Activated B cell treated with CpG ODN at 0.5 μM for 24 hours (primary cell): ENCODE measurements around the gene BAIAP3. TPM values are rescaled to one million over a fixed set of nuclear protein-coding genes. Genes with fewer than 3 reads are reported as not detected.
"Not testable (repeated sequence)": the region's sequence is repeated elsewhere in the genome, so short reads cannot be mapped to it uniquely, and the experiment has no call there.

ENCODE experiments used
- ATAC-seq: fragments of 200-7000 bp; cut with Tn5 transposase; one replicate; pipeline ENCODE4 v1.10.0; 2021; ENCODE audit warnings: low read depth, mild to moderate bottlenecking, moderate library complexity
- CTCF ChIA-PET: fragments of 350-600 bp; sonication (Branson Sonifier 250); formaldehyde crosslinking; loops from one replicate; lab custom pipeline; 2021; ENCODE audit warnings: antibody characterized with exemption; lab: Charles Lee
- POLR2A ChIA-PET: fragments of 350-600 bp; sonication (Branson Sonifier 250); formaldehyde crosslinking; loops from one replicate; lab custom pipeline; 2021; ENCODE audit warnings: antibody characterized with exemption; lab: Charles Lee
- DNase-seq: peaks from one replicate; pipeline ENCODE4 v3.0.0; 2022
- H3K27ac Mint-ChIP-seq: one replicate; pipeline ENCODE4 v1.8.0; 2020; ENCODE audit warnings: mixed read lengths
- H3K27me3 Mint-ChIP-seq: one replicate; pipeline ENCODE4 v1.8.0; 2021; ENCODE audit warnings: mixed read lengths
- H3K36me3 Mint-ChIP-seq: one replicate; pipeline ENCODE4 v1.8.0; 2021; ENCODE audit warnings: low read depth, mixed read lengths
- H3K4me1 Mint-ChIP-seq: one replicate; pipeline ENCODE4 v1.8.0; 2021; ENCODE audit warnings: mixed read lengths
- H3K4me3 Mint-ChIP-seq: one replicate; pipeline ENCODE4 v1.8.0; 2020; ENCODE audit warnings: mild to moderate bottlenecking, mixed read lengths
- H3K9me3 Mint-ChIP-seq: one replicate; pipeline ENCODE4 v1.8.0; 2020; ENCODE audit warnings: mixed read lengths
- intact Hi-C: fragments of 100-400 bp; cut with micrococcal nuclease; formaldehyde crosslinking; loops from one replicate; pipeline ENCODE4 v1.15.1; 2024
- total RNA-seq: library from RNA; stranded (reverse); gene quantifications from 2 replicates; pipeline ENCODE4 v1.2.3, GENCODE V29; 2022
- TF ChIP-seq, protein P1 (sequence below): fragments of 200-600 bp; IDR thresholded peaks from one replicate; pipeline ENCODE4 v1.8.0; 2022; ENCODE audit warnings: antibody characterized with exemption, mild to moderate bottlenecking

BAIAP3 gene
- total RNA-seq, 1 donor from 2014 or later = 8.5 TPM

DNA sequence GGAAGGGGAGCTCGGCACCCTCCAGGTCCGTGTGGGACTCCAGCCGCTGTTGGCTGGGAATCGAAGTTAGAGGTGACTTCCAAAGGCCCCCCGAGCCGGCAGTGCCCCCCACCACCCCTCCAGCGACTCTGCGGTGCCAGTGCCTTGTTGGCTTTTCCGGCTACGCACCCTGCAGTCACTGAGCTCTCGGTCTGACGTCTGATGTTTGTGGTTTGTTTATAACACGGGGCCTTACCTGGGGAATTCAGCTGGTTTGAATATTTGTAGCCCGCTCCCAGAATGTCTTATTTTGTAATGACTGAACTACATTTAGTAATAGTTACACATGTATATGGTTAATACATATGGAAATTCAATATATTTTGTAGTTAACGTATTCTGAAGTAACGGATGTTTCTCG, 7.1 kb upstream of the BAIAP3 start:
- CTCF ChIA-PET = no interaction called here
- H3K36me3 Mint-ChIP-seq = peaks cover 29% of the 10 kb centered on the region
- intact Hi-C loops = loop anchor here (2.0 kb wide), 1 partner anchor 16 kb away; no protein-coding TSS in a partner anchor
- POLR2A ChIA-PET = interaction anchor here (0.5 to 1.4 kb wide), 7 partner anchors 17 to 704 kb away, joined by 3 to 13 read pairs (median 4); partner anchors contain the start of genes GFER and UBE2I
- TF ChIP-seq, protein P1, sequence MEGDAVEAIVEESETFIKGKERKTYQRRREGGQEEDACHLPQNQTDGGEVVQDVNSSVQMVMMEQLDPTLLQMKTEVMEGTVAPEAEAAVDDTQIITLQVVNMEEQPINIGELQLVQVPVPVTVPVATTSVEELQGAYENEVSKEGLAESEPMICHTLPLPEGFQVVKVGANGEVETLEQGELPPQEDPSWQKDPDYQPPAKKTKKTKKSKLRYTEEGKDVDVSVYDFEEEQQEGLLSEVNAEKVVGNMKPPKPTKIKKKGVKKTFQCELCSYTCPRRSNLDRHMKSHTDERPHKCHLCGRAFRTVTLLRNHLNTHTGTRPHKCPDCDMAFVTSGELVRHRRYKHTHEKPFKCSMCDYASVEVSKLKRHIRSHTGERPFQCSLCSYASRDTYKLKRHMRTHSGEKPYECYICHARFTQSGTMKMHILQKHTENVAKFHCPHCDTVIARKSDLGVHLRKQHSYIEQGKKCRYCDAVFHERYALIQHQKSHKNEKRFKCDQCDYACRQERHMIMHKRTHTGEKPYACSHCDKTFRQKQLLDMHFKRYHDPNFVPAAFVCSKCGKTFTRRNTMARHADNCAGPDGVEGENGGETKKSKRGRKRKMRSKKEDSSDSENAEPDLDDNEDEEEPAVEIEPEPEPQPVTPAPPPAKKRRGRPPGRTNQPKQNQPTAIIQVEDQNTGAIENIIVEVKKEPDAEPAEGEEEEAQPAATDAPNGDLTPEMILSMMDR = no peak
- peaks cover 9% of the 10 kb centered on the region for H3K4me1 Mint-ChIP-seq
- no peaks in the 10 kb centered on the region for H3K27me3 Mint-ChIP-seq
- peak overlapping the region; percentile 46 for H3K4me3 Mint-ChIP-seq
- no peaks in the 10 kb centered on the region for H3K9me3 Mint-ChIP-seq
- ATAC-seq (peak; percentile 61), DNase-seq (no peak)
- peak overlapping the region; percentile 77 for H3K27ac Mint-ChIP-seq

DNA sequence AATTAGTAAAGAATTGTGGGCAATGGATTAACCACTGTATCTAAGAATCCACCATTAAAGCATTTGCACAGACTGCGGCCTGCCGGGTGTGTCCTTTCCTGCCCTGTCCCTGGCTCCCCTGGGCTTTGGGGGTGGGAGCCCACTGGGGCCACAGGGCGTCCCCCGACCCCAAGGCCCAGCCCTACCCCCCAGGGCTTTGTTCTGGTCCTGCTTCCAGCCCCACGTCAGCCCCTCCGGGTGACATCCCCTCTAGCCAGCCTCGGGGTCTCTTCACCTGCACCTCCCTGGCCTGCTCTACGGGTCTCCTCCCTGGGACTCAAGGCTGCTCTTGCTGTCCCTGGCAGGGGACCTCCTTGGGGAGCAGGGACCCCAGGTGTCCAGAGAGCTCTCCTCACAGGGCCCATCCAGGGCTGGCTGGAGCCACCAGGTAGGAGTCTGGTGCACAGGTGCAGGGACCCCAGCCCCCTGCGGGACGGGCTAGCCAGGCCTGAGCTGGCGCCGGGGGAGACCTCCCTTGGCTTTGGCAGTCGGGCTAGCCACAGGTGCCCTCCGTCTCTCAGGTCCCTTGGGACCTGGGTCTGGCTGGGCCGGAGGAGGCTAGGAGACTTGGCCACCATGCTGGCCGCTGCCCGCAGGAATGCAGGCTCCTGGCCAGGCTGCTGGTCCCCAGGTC, 6.4 kb upstream of the BAIAP3 start:
- POLR2A ChIA-PET = interaction anchor here (0.5 to 1.4 kb wide), 5 partner anchors 18 to 703 kb away, joined by 3 to 13 read pairs (median 4); partner anchors contain the start of genes GFER and UBE2I
- H3K27ac Mint-ChIP-seq = peak overlapping the region; percentile 77
- intact Hi-C loops = loop anchor here (2.0 kb wide), 1 partner anchor 16 kb away; no protein-coding TSS in a partner anchor
- H3K27me3 Mint-ChIP-seq = no peaks in the 10 kb centered on the region
- H3K9me3 Mint-ChIP-seq = no peaks in the 10 kb centered on the region
- H3K36me3 Mint-ChIP-seq = peaks cover 28% of the 10 kb centered on the region
- ATAC-seq = no peak
- TF ChIP-seq, protein P1 = no peak
- no peak overlapping the region for H3K4me3 Mint-ChIP-seq
- CTCF ChIA-PET = no interaction called here
- H3K4me1 Mint-ChIP-seq = peaks cover 16% of the 10 kb centered on the region
- no peak for DNase-seq

GRCh38 chr16:1327619-1327947, 5.9 kb upstream of the BAIAP3 start:
- TF ChIP-seq, protein P1 = no peak
- ATAC-seq = no peak
- ChIA-PET POLR2A (no interaction called here), CTCF (no interaction called here)
- Mint-ChIP-seq H3K4me3 (no peak overlapping the region), H3K27me3 (peaks cover 4% of the 10 kb centered on the region), H3K36me3 (peaks cover 27% of the 10 kb centered on the region), H3K9me3 (no peaks in the 10 kb centered on the region), H3K27ac (no peak overlapping the region), H3K4me1 (peaks cover 21% of the 10 kb centered on the region)
- intact Hi-C loops = loop anchor here (2.0 kb wide), 1 partner anchor 17 kb away; no protein-coding TSS in a partner anchor
- no peak for DNase-seq

- H3K27me3 Mint-ChIP-seq, H3K27ac Mint-ChIP-seq, H3K9me3 Mint-ChIP-seq, DNase-seq, ATAC-seq, H3K4me3 Mint-ChIP-seq, CTCF ChIA-PET, POLR2A ChIA-PET, intact Hi-C loops: not testable (repeated sequence)
- Mint-ChIP-seq H3K4me1 (peaks cover 24% of the 10 kb centered on the region), H3K36me3 (peaks cover 27% of the 10 kb centered on the region)
Measured at GRCh38 chr16:1328136-1328535, 5.3 kb upstream of the BAIAP3 start.

- peak overlapping the region; percentile 18 for H3K27ac Mint-ChIP-seq
- DNase-seq, H3K4me3 Mint-ChIP-seq, ATAC-seq, H3K27me3 Mint-ChIP-seq, H3K9me3 Mint-ChIP-seq, intact Hi-C loops, POLR2A ChIA-PET: not testable (repeated sequence)
- CTCF ChIA-PET = interaction anchor here (1.2 kb wide), 1 partner anchor 13 kb away, joined by 3 read pairs; no protein-coding TSS in a partner anchor
- peaks cover 20% of the 10 kb centered on the region for H3K36me3 Mint-ChIP-seq
- peaks cover 24% of the 10 kb centered on the region for H3K4me1 Mint-ChIP-seq
Measured at GRCh38 chr16:1328961-1329360, 4.5 kb upstream of the BAIAP3 start.

GRCh38 chr16:1330260-1330914, 3.1 kb upstream of the BAIAP3 start:
- Mint-ChIP-seq H3K27me3 (peaks cover 7% of the 10 kb centered on the region), H3K4me1 (peaks cover 32% of the 10 kb centered on the region), H3K27ac (no peak overlapping the region), H3K4me3 (no peak overlapping the region), H3K9me3 (no peaks in the 10 kb centered on the region), H3K36me3 (peaks cover 8% of the 10 kb centered on the region)
- ChIA-PET POLR2A (interaction anchor here (1.0 to 3.9 kb wide), 3 partner anchors 12 to 21 kb away, joined by 4 to 26 read pairs (median 17); partner anchors contain the start of gene UBE2I), CTCF (no interaction called here)
- ATAC-seq (no peak), DNase-seq (no peak)
- intact Hi-C loops = no loop called here
- TF ChIP-seq, protein P1 = no peak
